Measurements from ENCODE around the gene AKAP13.
A peak's percentile ranks its signal among the peaks of the same experiment; 100 is the strongest.

The AKAP13 gene

GRCh38 chr15:85760531-85761371, 380.3 kb downstream of the AKAP13 start:
- no peak overlapping the region for H3K4me3 ChIP-seq (ENCODE audit: low read length in 2 of 2)
- H3K36me3 ChIP-seq (replicated peaks in 1 of 2; ENCODE audit: control insufficient read depth in 2 of 2, insufficient read depth in 2 of 2, low read length in 2 of 2) = peaks cover 10 to 86% of the 10 kb centered on the region in 2 donors
- no peak overlapping the region for H2AFZ ChIP-seq (ENCODE audit: low read length)
- H4K91ac ChIP-seq (ENCODE audit: low read depth, low read length, poor library complexity) = no peak overlapping the region
- no peak overlapping the region for H3K27ac ChIP-seq (replicated peaks; ENCODE audit: low read length)
- no peak overlapping the region for H3K4me2 ChIP-seq (ENCODE audit: insufficient read depth, low read length, poor library complexity, severe bottlenecking)
- no peak for DNase-seq (ENCODE audit: low spot score)
- H2BK5ac ChIP-seq (ENCODE audit: low read length) = peak overlapping the region; percentile 66
- H3K4ac ChIP-seq (ENCODE audit: low read length) = no peak overlapping the region
- peak overlapping the region; percentile 47 for H2AK5ac ChIP-seq (ENCODE audit: low read depth, low read length)
- peaks cover 0 to 5% of the 10 kb centered on the region in 2 donors for H3K4me1 ChIP-seq (ENCODE audit: control insufficient read depth in 2 of 2, insufficient read depth in 1 of 2, low read depth in 1 of 2, low read length in 2 of 2)
- H2BK120ac ChIP-seq (ENCODE audit: low read depth, low read length) = no peak overlapping the region
- no peaks in the 10 kb centered on the region for H3K9me3 ChIP-seq (replicated peaks in 1 of 2; ENCODE audit: control insufficient read depth in 2 of 2, insufficient read depth in 1 of 2, low read depth in 1 of 2, low read length in 2 of 2)
- peak overlapping the region; percentile 60 for H3K9ac ChIP-seq (ENCODE audit: low read depth, low read length, poor library complexity)
- no peak overlapping the region for H2BK15ac ChIP-seq (ENCODE audit: low read length)
- H4K8ac ChIP-seq (ENCODE audit: low read depth, low read length) = no peak overlapping the region
- H3K14ac ChIP-seq (ENCODE audit: low read length) = peak overlapping the region; percentile 31
- H3K79me1 ChIP-seq (ENCODE audit: low read depth, low read length) = peaks cover 21% of the 10 kb centered on the region
- peak overlapping the region; percentile 57 for H3K18ac ChIP-seq (ENCODE audit: low read length)
- H2BK12ac ChIP-seq (ENCODE audit: low read length) = peak overlapping the region; percentile 3
- no peaks in the 10 kb centered on the region for H3K27me3 ChIP-seq (ENCODE audit: control insufficient read depth in 3 of 3, insufficient read depth in 3 of 3, low read depth in 1 of 3, low read length in 3 of 3)
- peak overlapping the region; percentile 43 for H3K23ac ChIP-seq (ENCODE audit: low read depth, low read length, poor library complexity)
- no CpG with 5 or more reads among the region's 28 CpGs for WGBS, 2 donors (ENCODE audit: extremely low coverage in 2 of 2, insufficient read length in 2 of 2, insufficient replicate concordance in 1 of 2)

DNA sequence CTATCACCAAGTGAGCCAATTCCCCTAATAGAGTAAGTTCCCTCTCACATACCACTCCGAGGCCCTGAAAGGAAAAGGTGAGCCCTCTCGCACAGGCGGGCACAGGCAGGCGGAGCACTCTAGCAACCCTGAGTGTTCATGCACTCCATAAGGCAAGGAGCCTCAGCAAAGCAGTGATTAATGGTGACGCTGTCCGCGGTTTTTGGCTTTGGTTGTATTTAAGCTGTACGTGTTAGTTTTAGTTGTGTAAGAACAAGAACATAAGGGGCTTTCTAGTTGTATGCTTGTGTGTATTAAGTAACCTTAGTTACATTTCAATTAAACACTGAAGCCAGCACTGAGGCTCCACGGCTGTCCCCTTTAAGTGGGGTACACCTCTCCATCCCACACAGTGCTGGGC, 381.2 kb downstream of the AKAP13 start:
- H3K36me3 ChIP-seq (replicated peaks in 1 of 2; ENCODE audit: control insufficient read depth in 2 of 2, insufficient read depth in 2 of 2, low read length in 2 of 2) = peaks cover 10 to 86% of the 10 kb centered on the region in 2 donors
- H2BK12ac ChIP-seq (ENCODE audit: low read length) = no peak overlapping the region
- H3K4me3 ChIP-seq (ENCODE audit: low read length in 2 of 2) = no peak overlapping the region
- no CpG with 5 or more reads among the region's 9 CpGs for WGBS, 2 donors (ENCODE audit: extremely low coverage in 2 of 2, insufficient read length in 2 of 2, insufficient replicate concordance in 1 of 2)
- no peak overlapping the region for H3K14ac ChIP-seq (ENCODE audit: low read length)
- no peak overlapping the region for H3K4me2 ChIP-seq (ENCODE audit: insufficient read depth, low read length, poor library complexity, severe bottlenecking)
- no peak overlapping the region for H4K91ac ChIP-seq (ENCODE audit: low read depth, low read length, poor library complexity)
- H2AFZ ChIP-seq (ENCODE audit: low read length) = no peak overlapping the region
- no peak overlapping the region for H3K9ac ChIP-seq (ENCODE audit: low read depth, low read length, poor library complexity)
- no peak overlapping the region for H4K8ac ChIP-seq (ENCODE audit: low read depth, low read length)
- H3K27ac ChIP-seq (replicated peaks; ENCODE audit: low read length) = no peak overlapping the region
- no peak overlapping the region for H2BK120ac ChIP-seq (ENCODE audit: low read depth, low read length)
- DNase-seq (ENCODE audit: low spot score) = no peak
- no peaks in the 10 kb centered on the region for H3K27me3 ChIP-seq (ENCODE audit: control insufficient read depth in 3 of 3, insufficient read depth in 3 of 3, low read depth in 1 of 3, low read length in 3 of 3)
- peaks cover 0 to 12% of the 10 kb centered on the region in 2 donors for H3K4me1 ChIP-seq (ENCODE audit: control insufficient read depth in 2 of 2, insufficient read depth in 1 of 2, low read depth in 1 of 2, low read length in 2 of 2)
- peaks cover 21% of the 10 kb centered on the region for H3K79me1 ChIP-seq (ENCODE audit: low read depth, low read length)
- H2AK5ac ChIP-seq (ENCODE audit: low read depth, low read length) = peak overlapping the region; percentile 40
- no peak overlapping the region for H3K23ac ChIP-seq (ENCODE audit: low read depth, low read length, poor library complexity)
- H2BK5ac ChIP-seq (ENCODE audit: low read length) = no peak overlapping the region
- H3K9me3 ChIP-seq (replicated peaks in 1 of 2; ENCODE audit: control insufficient read depth in 2 of 2, insufficient read depth in 1 of 2, low read depth in 1 of 2, low read length in 2 of 2) = no peaks in the 10 kb centered on the region
- H3K18ac ChIP-seq (ENCODE audit: low read length) = no peak overlapping the region
- no peak overlapping the region for H3K4ac ChIP-seq (ENCODE audit: low read length)
- H2BK15ac ChIP-seq (ENCODE audit: low read length) = no peak overlapping the region

- no peak overlapping the region for H2AFZ ChIP-seq (ENCODE audit: low read length)
- peaks cover 0 to 14% of the 10 kb centered on the region in 2 donors for H3K4me1 ChIP-seq (ENCODE audit: control insufficient read depth in 2 of 2, insufficient read depth in 1 of 2, low read depth in 1 of 2, low read length in 2 of 2)
- no CpG with 5 or more reads among the region's 15 CpGs for WGBS, 2 donors (ENCODE audit: extremely low coverage in 2 of 2, insufficient read length in 2 of 2, insufficient replicate concordance in 1 of 2)
- H4K8ac ChIP-seq (ENCODE audit: low read depth, low read length) = no peak overlapping the region
- H3K23ac ChIP-seq (ENCODE audit: low read depth, low read length, poor library complexity) = peak overlapping the region; percentile 34
- H3K27me3 ChIP-seq (ENCODE audit: control insufficient read depth in 3 of 3, insufficient read depth in 3 of 3, low read depth in 1 of 3, low read length in 3 of 3) = no peaks in the 10 kb centered on the region
- no peak overlapping the region for H2BK120ac ChIP-seq (ENCODE audit: low read depth, low read length)
- H3K36me3 ChIP-seq (replicated peaks in 1 of 2; ENCODE audit: control insufficient read depth in 2 of 2, insufficient read depth in 2 of 2, low read length in 2 of 2) = peaks cover 8 to 83% of the 10 kb centered on the region in 2 donors
- no peak for DNase-seq (ENCODE audit: low spot score)
- H3K27ac ChIP-seq (replicated peaks; ENCODE audit: low read length) = no peak overlapping the region
- peak overlapping the region; percentile 80 for H3K18ac ChIP-seq (ENCODE audit: low read length)
- H3K4me3 ChIP-seq (ENCODE audit: low read length in 2 of 2) = no peak overlapping the region
- H4K91ac ChIP-seq (ENCODE audit: low read depth, low read length, poor library complexity) = no peak overlapping the region
- no peak overlapping the region for H2BK12ac ChIP-seq (ENCODE audit: low read length)
- H2BK15ac ChIP-seq (ENCODE audit: low read length) = no peak overlapping the region
- H2AK5ac ChIP-seq (ENCODE audit: low read depth, low read length) = peak overlapping the region; percentile 40
- no peak overlapping the region for H3K9ac ChIP-seq (ENCODE audit: low read depth, low read length, poor library complexity)
- no peak overlapping the region for H3K14ac ChIP-seq (ENCODE audit: low read length)
- H3K79me1 ChIP-seq (ENCODE audit: low read depth, low read length) = peaks cover 21% of the 10 kb centered on the region
- no peak overlapping the region for H3K4ac ChIP-seq (ENCODE audit: low read length)
- H2BK5ac ChIP-seq (ENCODE audit: low read length) = peak overlapping the region; percentile 97
- no peaks in the 10 kb centered on the region for H3K9me3 ChIP-seq (replicated peaks in 1 of 2; ENCODE audit: control insufficient read depth in 2 of 2, insufficient read depth in 1 of 2, low read depth in 1 of 2, low read length in 2 of 2)
- H3K4me2 ChIP-seq (ENCODE audit: insufficient read depth, low read length, poor library complexity, severe bottlenecking) = no peak overlapping the region
Observed at GRCh38 chr15:85762039-85762755, 381.8 kb downstream of the AKAP13 start.

GRCh38 chr15:85762756-85763127, 382.3 kb downstream of the AKAP13 start:
- Histone ChIP-seq H3K79me1 (ENCODE audit: low read depth, low read length) (peaks cover 21% of the 10 kb centered on the region), H3K27ac (replicated peaks; ENCODE audit: low read length) (no peak overlapping the region), H2BK5ac (ENCODE audit: low read length) (peak overlapping the region; percentile 97), H3K18ac (ENCODE audit: low read length) (peak overlapping the region; percentile 80), H2AFZ (ENCODE audit: low read length) (no peak overlapping the region), H3K4ac (ENCODE audit: low read length) (no peak overlapping the region), H3K27me3 (ENCODE audit: control insufficient read depth in 3 of 3, insufficient read depth in 3 of 3, low read depth in 1 of 3, low read length in 3 of 3) (no peaks in the 10 kb centered on the region), H3K9ac (ENCODE audit: low read depth, low read length, poor library complexity) (no peak overlapping the region), H3K4me1 (ENCODE audit: control insufficient read depth in 2 of 2, insufficient read depth in 1 of 2, low read depth in 1 of 2, low read length in 2 of 2) (peaks cover 0 to 14% of the 10 kb centered on the region in 2 donors), H4K8ac (ENCODE audit: low read depth, low read length) (no peak overlapping the region), H3K4me2 (ENCODE audit: insufficient read depth, low read length, poor library complexity, severe bottlenecking) (no peak overlapping the region), H2AK5ac (ENCODE audit: low read depth, low read length) (no peak overlapping the region), H3K9me3 (replicated peaks in 1 of 2; ENCODE audit: control insufficient read depth in 2 of 2, insufficient read depth in 1 of 2, low read depth in 1 of 2, low read length in 2 of 2) (peaks cover 0 to 3% of the 10 kb centered on the region in 2 donors), H2BK120ac (ENCODE audit: low read depth, low read length) (no peak overlapping the region), H2BK12ac (ENCODE audit: low read length) (no peak overlapping the region), H3K36me3 (replicated peaks in 1 of 2; ENCODE audit: control insufficient read depth in 2 of 2, insufficient read depth in 2 of 2, low read length in 2 of 2) (peaks cover 9 to 86% of the 10 kb centered on the region in 2 donors), H3K4me3 (ENCODE audit: low read length in 2 of 2) (no peak overlapping the region), H4K91ac (ENCODE audit: low read depth, low read length, poor library complexity) (no peak overlapping the region), H2BK15ac (ENCODE audit: low read length) (peak overlapping the region; percentile 26), H3K23ac (ENCODE audit: low read depth, low read length, poor library complexity) (peak overlapping the region; percentile 34), H3K14ac (ENCODE audit: low read length) (no peak overlapping the region)
- no peak for DNase-seq (ENCODE audit: low spot score)
- WGBS, 2 donors (ENCODE audit: extremely low coverage in 2 of 2, insufficient read length in 2 of 2, insufficient replicate concordance in 1 of 2) = no CpG with 5 or more reads among the region's 8 CpGs

Data from neuronal stem cell (in vitro differentiated cells).